ENCODE data around the gene KIDINS220. TPM values are rescaled to one million over a fixed set of nuclear protein-coding genes. Genes with fewer than 3 reads are reported as not detected.

The KIDINS220 gene
- total RNA-seq, 2 donors from 2014 or later: 36.1 to 49.9 TPM

DNA sequence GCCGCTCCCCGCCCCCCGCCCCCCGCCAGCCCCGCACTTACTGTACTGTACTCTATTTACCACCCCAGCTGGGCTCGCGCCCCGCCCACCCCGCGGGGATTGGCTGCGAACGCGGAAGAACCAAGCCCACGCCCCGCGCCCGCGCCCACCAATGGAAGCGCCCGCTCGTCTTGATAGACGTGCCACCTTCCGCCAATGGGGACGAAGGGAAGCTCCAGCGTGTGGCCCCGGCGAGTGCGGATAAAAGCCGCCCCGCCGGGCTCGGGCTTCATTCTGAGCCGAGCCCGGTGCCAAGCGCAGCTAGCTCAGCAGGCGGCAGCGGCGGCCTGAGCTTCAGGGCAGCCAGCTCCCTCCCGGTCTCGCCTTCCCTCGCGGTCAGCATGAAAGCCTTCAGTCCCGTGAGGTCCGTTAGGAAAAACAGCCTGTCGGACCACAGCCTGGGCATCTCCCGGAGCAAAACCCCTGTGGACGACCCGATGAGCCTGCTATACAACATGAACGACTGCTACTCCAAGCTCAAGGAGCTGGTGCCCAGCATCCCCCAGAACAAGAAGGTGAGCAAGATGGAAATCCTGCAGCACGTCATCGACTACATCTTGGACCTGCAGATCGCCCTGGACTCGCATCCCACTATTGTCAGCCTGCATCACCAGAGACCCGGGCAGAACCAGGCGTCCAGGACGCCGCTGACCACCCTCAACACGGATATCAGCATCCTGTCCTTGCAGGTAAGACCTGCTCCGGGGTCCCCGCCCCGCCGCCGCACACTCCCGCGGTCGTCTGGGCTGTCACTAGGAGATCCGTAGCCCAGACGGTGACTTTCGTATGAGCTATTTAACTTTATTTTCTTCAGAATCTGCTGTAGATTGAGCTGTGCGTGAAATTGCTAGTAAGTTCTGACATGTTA is 155.4 kb downstream of the KIDINS220 start, which contains the start of gene ID2:
Gene ID2 (plus strand): TSS at position 271 of the 907 bp plus-strand sequence. CDS start 110 bp downstream, at position 381.
- Histone ChIP-seq H3K36me3 (no peaks in the 10 kb centered on the region), H3K27ac (peak within 1 kb of the TSS; percentile 98), H3K4me3 (peak within 1 kb of the TSS; percentile 71 to 73), H3K9me3 (no peaks in the 10 kb centered on the region), H3K27me3 (no peaks in the 10 kb centered on the region), H3K4me1 (peaks cover 0 to 46% of the 10 kb centered on the region in 2 donors)
- peak; percentile 100 for DNase-seq (ENCODE audit: low spot score)
- TF ChIP-seq CTCF (IDR thresholded peaks at IDR 0.05): no peak

- peak overlapping the region; percentile 98 for H3K27ac ChIP-seq
- H3K27me3 ChIP-seq: no peaks in the 10 kb centered on the region
- H3K4me3 ChIP-seq: peak overlapping the region; percentile 48 to 71
- H3K36me3 ChIP-seq: no peaks in the 10 kb centered on the region
- no peak for TF ChIP-seq CTCF (IDR thresholded peaks at IDR 0.05)
- no peaks in the 10 kb centered on the region for H3K9me3 ChIP-seq
- peak; percentile 91 for DNase-seq (ENCODE audit: low spot score)
- H3K4me1 ChIP-seq: peaks cover 0 to 55% of the 10 kb centered on the region in 2 donors
These were observed 156.3 kb downstream of the KIDINS220 start for GRCh38 chr2:8680822-8681760.

DNA sequence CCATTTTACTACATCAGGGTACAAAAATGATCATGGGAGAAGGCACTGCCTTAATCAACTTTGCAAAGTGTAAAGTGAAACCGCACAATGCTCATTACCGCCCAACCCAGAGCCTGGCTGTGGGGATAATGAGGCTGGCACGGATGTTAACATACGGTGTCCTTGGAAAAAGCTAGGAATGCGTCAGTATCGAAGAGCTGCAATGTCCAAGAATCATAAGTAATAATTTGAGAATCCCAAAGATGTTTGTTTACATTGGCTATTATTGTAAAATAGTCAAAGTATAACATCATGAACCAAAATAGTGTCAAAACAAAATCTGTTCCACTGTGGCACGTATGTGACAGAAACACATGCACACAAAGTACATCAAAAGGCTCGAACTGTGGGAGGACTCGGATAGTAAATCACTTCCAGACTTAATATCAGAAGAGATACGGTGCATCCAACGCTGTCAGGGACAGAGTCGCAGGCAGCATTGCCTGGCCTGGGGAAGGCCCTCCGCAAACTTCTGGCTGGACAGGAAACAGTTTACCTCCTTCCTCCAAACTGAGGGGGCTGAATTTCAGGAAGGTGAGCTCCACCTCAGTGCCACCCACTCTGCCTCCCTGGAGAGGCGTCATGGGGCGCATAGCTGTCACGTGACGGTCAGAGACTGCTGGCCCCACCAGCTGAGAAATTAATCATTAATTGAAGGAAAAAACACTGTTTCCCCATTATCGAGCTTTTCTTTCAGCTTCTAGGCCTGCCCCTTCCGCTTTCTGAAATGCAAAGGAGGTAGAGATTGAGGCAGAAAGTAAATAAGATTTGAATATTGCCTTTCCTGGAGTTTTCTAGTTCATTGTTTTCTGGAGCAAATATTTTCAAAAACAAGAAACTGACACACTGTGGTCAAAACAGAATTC is 157.3 kb downstream of the KIDINS220 start:
- TF ChIP-seq CTCF (IDR thresholded peaks at IDR 0.05): no peak
- no peak for DNase-seq (ENCODE audit: low spot score)
- Histone ChIP-seq H3K9me3 (no peaks in the 10 kb centered on the region), H3K36me3 (no peaks in the 10 kb centered on the region), H3K4me3 (peak overlapping the region; percentile 44 to 65), H3K27ac (peak overlapping the region; percentile 98), H3K27me3 (no peaks in the 10 kb centered on the region), H3K4me1 (peaks cover 0 to 56% of the 10 kb centered on the region in 2 donors)

GRCh38 chr2:8679567-8679826 is 157.9 kb downstream of the KIDINS220 start:
- H3K4me3 ChIP-seq: peak overlapping the region; percentile 44 to 65
- no peak for TF ChIP-seq CTCF (IDR thresholded peaks at IDR 0.05)
- no peak for DNase-seq (ENCODE audit: low spot score)
- H3K4me1 ChIP-seq: peaks cover 0 to 50% of the 10 kb centered on the region in 2 donors
- peaks cover 1 to 6% of the 10 kb centered on the region in 2 donors for H3K9me3 ChIP-seq
- H3K27me3 ChIP-seq: no peaks in the 10 kb centered on the region
- peak overlapping the region; percentile 98 for H3K27ac ChIP-seq
- H3K36me3 ChIP-seq: no peaks in the 10 kb centered on the region

Other genes with a start within 250 kb of the KIDINS220 start
- 100 to 1,000 TPM; 213 to 421 TPM for gene ID2, start 155.6 kb downstream of the KIDINS220 start, total RNA-seq
- 1 to 10 TPM; 5.2 to 5.8 TPM for gene MBOAT2, start 166.1 kb upstream of the KIDINS220 start, total RNA-seq

All from right atrium auricular region (tissue), 2 donors.